SK-N-MC (cell line): Measurements from ENCODE around the gene STK39.

Experiments
- DNase-seq: peaks from one replicate; pipeline ENCODE4 v3.0.0-alpha.2; 2011; ENCODE audit warnings: low read depth, low spot score
- H3K27ac ChIP-seq: fragments of 200-600 bp; sonication (generic); 2 replicates; pipeline ENCODE4 v1.5.1; 2016; ENCODE audit warnings: mixed run types
- H3K36me3 ChIP-seq: fragments of 200-600 bp; sonication (generic); 2 replicates; pipeline ENCODE4 v1.6.1; 2017; ENCODE audit warnings: antibody characterized with exemption, low read length, mixed read lengths; ENCODE audit not compliant: insufficient read depth
- H3K4me3 ChIP-seq: fragments of 200-600 bp; sonication (generic); 2 replicates; pipeline ENCODE4 v1.5.1; 2016
- H3K9ac ChIP-seq: fragments of 200-600 bp; sonication (generic); 2 replicates; pipeline ENCODE4 v1.8.0; 2017; ENCODE audit warnings: mixed run types, mixed read lengths; ENCODE audit not compliant: insufficient read length
- H3K9me3 ChIP-seq: fragments of 200-600 bp; sonication (generic); 2 replicates; pipeline ENCODE4 v1.6.1; 2017; ENCODE audit warnings: low read depth, mild to moderate bottlenecking, antibody characterized with exemption, low read length, moderate library complexity, mixed read lengths
- EZH2 ChIP-seq: fragments of 200-600 bp; sonication (generic); IDR thresholded peaks from one replicate; pipeline ENCODE4 v1.6.1; 2017; ENCODE audit warnings: antibody characterized with exemption
- FOXP2 ChIP-seq: optimal IDR thresholded peaks from 2 replicates; pipeline ENCODE3; 2011; ENCODE audit warnings: mild to moderate bottlenecking, moderate library complexity; ENCODE audit not compliant: insufficient read depth; ENCODE audit errors: extremely low read length, control extremely low read depth
- POLR2AphosphoS5 ChIP-seq: IDR thresholded peaks from 2 replicates; pipeline ENCODE4 v1.6.1; 2012; ENCODE audit warnings: mild to moderate bottlenecking, low read depth, low read length, borderline replicate concordance

Gene STK39

GRCh38 chr2:167966937-167967913 lies 280.2 kb downstream of the STK39 start:
- Histone ChIP-seq H3K36me3 (no peaks in the 10 kb centered on the region), H3K4me3 (no peak overlapping the region), H3K27ac (no peak overlapping the region), H3K9ac (no peak overlapping the region), H3K9me3 (0 out of 2 replicates have a peak, but pooled peaks cover 3% of the 10 kb centered on the region)
- no peak for DNase-seq
- TF ChIP-seq FOXP2 (no peak), EZH2 (no peak)

DNA sequence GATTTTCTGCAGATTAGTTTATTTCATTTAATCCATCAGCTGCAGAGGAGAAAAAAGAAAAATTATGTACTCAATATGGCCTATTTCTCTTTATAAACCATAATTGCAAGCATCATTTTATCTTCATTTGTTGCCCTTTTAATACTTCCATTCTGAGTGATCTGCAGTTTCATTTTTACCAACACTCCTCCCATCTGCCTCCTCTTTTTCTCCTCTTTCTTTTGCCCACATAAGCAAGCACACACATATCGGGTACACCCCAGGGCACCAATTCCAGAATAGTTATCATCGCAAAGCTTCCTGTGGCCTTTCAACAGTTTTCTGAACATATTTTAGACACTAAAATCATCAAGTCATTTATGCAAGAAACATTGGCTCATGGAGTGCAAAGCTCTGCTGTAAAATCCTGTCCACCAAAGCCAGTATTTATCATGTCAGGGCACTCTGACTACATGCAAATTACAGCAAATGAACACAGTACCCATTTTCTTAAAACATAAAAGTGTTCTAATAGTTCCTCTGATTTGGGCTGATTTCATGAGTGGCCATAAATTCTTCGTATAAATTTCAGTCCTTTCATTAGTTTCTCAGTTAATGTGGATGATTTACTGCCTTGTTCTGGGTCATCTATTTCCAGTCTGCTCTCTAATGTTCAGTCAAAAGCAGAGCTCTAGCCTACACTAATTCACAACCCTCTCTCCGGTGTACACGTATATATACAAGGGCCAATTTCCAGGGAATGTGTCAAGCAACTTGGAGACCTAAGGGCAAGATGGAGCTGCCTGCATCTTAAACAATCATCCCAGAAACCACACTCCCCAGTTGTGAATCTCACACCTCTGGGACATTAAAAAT lies 281.3 kb downstream of the STK39 start:
- Histone ChIP-seq H3K4me3 (no peak overlapping the region), H3K9me3 (0 out of 2 replicates have a peak, but pooled peaks cover 3% of the 10 kb centered on the region), H3K27ac (0 out of 2 replicates have a peak overlapping the region, but pooled peaks have one; percentile 26), H3K9ac (no peak overlapping the region), H3K36me3 (no peaks in the 10 kb centered on the region)
- no peak for TF ChIP-seq FOXP2
- no peak for TF ChIP-seq POLR2AphosphoS5
- TF ChIP-seq EZH2, result no peak
- no peak for DNase-seq

DNA sequence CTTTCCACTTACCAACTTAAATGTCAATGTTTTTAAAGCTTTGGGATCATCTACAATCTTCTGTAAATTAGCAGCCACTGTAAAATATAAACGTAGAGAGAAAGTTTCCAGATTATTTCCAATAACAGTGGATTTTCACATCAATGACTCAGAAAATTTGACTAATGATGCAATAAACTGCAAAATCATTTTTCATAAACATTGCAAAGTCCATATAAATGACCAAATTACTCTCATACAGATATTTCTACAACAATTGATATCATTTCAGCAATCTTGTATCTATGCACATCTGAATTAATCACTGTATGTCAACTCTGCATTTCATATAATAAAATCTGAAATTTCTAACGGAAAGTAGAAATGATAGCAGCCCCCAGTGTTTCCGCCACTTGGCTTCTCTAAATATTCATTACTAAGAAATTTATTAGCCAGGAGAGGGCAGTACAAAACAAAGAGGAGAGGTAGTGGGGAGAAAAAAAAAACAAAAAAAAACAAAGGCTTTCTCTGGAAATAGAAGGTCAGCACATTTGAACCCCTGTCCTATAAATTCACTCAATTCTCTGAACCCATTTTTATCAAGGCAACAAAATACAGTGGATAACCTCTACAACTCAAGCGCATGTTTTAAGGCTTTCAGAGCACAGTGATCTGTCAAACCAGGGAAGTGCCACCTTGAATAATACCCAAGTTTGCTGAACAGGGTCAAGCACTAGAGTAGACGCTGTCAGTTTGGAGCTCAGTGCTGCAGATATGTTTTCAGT lies 282.6 kb downstream of the STK39 start:
- TF ChIP-seq POLR2AphosphoS5, result no peak
- TF ChIP-seq EZH2, result no peak
- TF ChIP-seq FOXP2, result no peak
- DNase-seq, result no peak
- no peak overlapping the region for H3K9ac ChIP-seq
- no peak overlapping the region for H3K4me3 ChIP-seq
- H3K36me3 ChIP-seq, result no peaks in the 10 kb centered on the region
- H3K27ac ChIP-seq, result no peak overlapping the region
- no peaks in the 10 kb centered on the region for H3K9me3 ChIP-seq

GRCh38 chr2:167963899-167964649 lies 283.3 kb downstream of the STK39 start:
- DNase-seq, result no peak
- no peak for TF ChIP-seq FOXP2
- TF ChIP-seq POLR2AphosphoS5, result no peak
- TF ChIP-seq EZH2, result no peak
- no peak overlapping the region for H3K4me3 ChIP-seq
- H3K27ac ChIP-seq, result no peak overlapping the region
- no peaks in the 10 kb centered on the region for H3K36me3 ChIP-seq
- H3K9me3 ChIP-seq, result no peaks in the 10 kb centered on the region
- no peak overlapping the region for H3K9ac ChIP-seq

DNA sequence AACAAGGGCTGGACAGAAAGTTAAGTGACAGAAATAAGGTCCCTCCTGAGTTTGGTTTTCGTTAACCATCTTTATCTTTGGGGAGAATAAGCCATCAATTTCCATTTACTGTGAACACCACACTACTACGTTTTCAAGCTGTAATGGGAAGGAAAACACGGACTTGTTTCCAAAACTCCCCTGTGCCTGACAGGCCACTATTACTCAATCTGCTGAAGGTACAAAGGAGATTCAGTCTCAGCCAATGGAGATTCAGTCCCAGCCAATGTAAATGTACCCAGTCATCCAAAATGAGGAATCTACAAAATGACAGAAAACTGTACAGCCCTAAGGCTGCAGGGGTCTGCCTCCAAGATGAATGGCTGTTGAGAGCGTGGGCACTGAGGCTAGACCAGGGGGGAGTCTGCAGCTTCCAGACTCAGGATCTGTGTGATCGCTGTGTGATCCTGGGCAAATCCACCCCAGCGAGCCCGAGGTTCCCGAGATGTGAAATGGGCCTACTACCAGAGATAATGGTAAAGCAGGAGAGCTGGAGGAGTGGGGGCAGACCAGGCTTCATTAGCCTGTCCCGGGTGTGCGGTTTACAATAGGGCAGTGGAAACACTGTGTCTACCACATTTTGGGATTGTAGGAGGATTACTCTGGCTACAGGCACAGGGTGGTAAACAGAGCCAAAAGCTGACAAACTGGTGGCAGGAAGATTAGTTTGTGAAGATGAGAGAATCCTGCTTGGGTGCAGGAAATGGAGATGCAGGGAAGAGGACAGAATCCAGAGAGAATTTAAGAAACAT lies 284.8 kb downstream of the STK39 start:
- H3K36me3 ChIP-seq, result no peaks in the 10 kb centered on the region
- no peak overlapping the region for H3K27ac ChIP-seq
- DNase-seq, result no peak
- TF ChIP-seq POLR2AphosphoS5 (no peak), FOXP2 (no peak), EZH2 (no peak)
- no peaks in the 10 kb centered on the region for H3K9me3 ChIP-seq
- H3K9ac ChIP-seq, result no peak overlapping the region
- H3K4me3 ChIP-seq, result no peak overlapping the region

DNA sequence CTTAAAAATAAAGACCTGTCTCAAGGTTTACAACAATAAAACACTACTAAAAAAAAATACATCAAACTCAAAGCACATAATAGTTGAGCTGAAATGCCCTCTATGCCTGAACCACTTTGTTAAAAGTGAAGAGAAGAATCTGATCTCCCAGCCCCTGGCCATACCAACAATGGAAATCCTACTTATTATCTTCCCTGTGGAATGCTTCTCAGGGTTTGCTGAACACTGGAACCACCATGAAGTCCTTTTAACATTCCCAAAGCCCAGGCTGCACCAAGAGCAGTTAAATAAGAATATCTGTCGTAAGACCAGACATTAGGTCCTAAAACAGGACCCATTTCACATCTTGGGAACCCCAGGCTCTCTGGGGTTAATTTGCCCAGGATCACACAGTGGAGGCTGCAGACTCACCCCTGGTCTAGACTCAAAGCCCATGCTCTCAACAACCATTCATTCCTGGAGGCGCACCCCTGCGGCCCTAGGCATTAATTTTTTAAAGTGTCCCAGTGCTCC lies 285.8 kb downstream of the STK39 start:
- Histone ChIP-seq H3K4me3 (no peak overlapping the region), H3K9ac (no peak overlapping the region), H3K9me3 (no peaks in the 10 kb centered on the region), H3K36me3 (no peaks in the 10 kb centered on the region), H3K27ac (no peak overlapping the region)
- no peak for DNase-seq
- TF ChIP-seq FOXP2 (no peak), EZH2 (no peak), POLR2AphosphoS5 (no peak)
